ENCODE results near the gene MLN. TPM values are rescaled to one million over a fixed set of nuclear protein-coding genes. Genes with fewer than 3 reads are reported as not detected.

MLN gene
- total RNA-seq, 4 donors from 2014 or later = not detected

DNA sequence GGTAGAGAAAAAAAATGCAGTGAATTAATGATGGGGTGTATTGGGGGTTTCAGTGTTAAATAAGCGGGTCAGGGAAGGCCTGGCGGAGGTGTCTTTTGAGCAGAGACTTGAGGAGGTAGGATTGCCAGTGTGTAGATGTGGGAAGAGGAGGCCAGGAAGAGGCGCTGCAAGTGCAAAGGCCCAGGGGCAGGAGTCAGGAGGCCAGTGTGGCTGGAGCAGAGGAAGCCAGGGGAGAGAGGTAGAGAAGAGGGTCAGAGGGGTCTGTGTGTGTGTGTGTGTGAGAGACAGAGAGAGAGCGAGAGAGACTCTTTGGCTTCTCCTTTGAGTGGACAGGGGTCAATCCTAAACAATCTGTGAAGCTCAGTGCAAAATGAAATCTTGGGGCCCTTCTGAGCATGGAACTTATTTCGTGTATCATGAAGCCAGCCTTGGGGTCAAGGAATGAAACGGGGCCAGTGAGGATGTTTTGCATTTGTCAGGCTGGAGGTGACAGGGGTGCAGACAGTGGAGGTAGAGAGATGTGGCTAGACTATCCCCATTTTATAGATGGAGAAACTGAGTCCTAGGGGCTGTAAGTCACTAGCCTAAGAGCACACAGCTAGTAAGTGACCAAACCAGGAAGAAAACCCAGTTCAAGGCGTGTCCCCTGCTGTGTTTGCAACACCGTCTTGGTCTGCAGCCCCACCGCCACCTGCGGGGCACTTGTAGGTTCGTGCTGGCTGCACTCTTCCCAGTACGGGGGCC lies 47.4 kb downstream of the MLN start:
- DNase-seq = no peak
- peaks cover 0 to 14% (median 2%) of the 10 kb centered on the region in 4 donors for H3K4me1 ChIP-seq
- no peaks in the 10 kb centered on the region for H3K9me3 ChIP-seq
- no peak overlapping the region for H3K27ac ChIP-seq
- no peaks in the 10 kb centered on the region for H3K27me3 ChIP-seq
- no peaks in the 10 kb centered on the region for H3K36me3 ChIP-seq
- TF ChIP-seq POLR2A (IDR thresholded peaks at IDR 0.05) = no peak
- TF ChIP-seq CTCF (IDR thresholded peaks at IDR 0.05) = no peak
- no peak overlapping the region for H3K4me3 ChIP-seq

DNA sequence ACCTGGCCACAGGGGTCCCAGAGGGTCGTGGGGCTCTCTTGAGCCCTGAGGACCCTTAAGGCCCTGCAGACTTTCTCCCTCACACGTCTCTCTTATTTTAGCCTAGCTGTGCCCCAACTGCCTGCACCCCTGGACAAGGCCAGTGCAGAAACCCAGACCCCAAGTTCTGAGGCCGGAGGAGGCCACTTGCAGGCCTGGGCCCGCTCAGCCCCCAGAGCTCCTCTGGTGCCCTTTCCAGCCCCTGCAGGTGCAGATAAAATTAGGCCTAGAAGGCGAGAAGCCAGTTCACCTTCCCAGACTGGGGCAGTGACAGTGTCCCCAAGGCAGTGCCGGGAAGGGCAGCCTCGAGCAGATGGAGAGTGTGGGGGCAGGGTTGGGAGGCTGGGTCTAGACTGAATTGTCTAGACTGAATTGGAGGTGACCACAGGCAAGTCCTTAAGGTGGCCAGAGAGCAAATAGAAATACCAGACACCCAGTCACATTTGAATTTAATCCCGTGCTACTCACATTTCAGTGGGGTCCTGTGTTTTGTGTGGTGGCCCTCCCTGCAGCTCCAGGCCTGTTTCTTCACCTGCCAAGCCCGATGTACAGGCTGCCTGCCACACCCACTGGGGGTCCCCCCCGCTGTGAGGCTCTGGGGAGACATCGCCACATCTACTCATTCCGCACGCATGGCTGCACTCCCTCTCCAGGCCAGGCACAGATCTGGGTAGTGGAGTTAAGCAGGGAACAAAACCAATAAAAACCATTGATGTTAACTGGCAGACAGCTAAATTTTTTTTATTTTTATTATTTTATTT lies 48.5 kb downstream of the MLN start:
- Histone ChIP-seq H3K36me3 (no peaks in the 10 kb centered on the region), H3K27ac (no peak overlapping the region), H3K4me3 (no peak overlapping the region), H3K9me3 (no peaks in the 10 kb centered on the region), H3K4me1 (peaks cover 0 to 10% (median 2%) of the 10 kb centered on the region in 4 donors), H3K27me3 (no peaks in the 10 kb centered on the region)
- DNase-seq = no peak
- TF ChIP-seq POLR2A (IDR thresholded peaks at IDR 0.05) (no peak), CTCF (IDR thresholded peaks at IDR 0.05) (no peak)

- no peak overlapping the region for H3K4me3 ChIP-seq
- H3K27ac ChIP-seq = no peak overlapping the region
- no peaks in the 10 kb centered on the region for H3K36me3 ChIP-seq
- DNase-seq = no peak
- H3K9me3 ChIP-seq = no peaks in the 10 kb centered on the region
- TF ChIP-seq POLR2A (IDR thresholded peaks at IDR 0.05) (no peak), CTCF (IDR thresholded peaks at IDR 0.05) (no peak)
- peaks cover 0 to 10% (median 2%) of the 10 kb centered on the region in 4 donors for H3K4me1 ChIP-seq
- H3K27me3 ChIP-seq = no peaks in the 10 kb centered on the region
Measured at GRCh38 chr6:33754222-33754621, 49.6 kb downstream of the MLN start.

- no peak for TF ChIP-seq POLR2A (IDR thresholded peaks at IDR 0.05)
- no peak for TF ChIP-seq CTCF (IDR thresholded peaks at IDR 0.05)
- no peaks in the 10 kb centered on the region for H3K27me3 ChIP-seq
- H3K36me3 ChIP-seq = no peaks in the 10 kb centered on the region
- H3K9me3 ChIP-seq = no peaks in the 10 kb centered on the region
- peaks cover 0 to 10% (median 2%) of the 10 kb centered on the region in 4 donors for H3K4me1 ChIP-seq
- no peak overlapping the region for H3K4me3 ChIP-seq
- H3K27ac ChIP-seq = no peak overlapping the region
- no peak for DNase-seq
Measured at GRCh38 chr6:33752646-33753015, 51.2 kb downstream of the MLN start.

- H3K9me3 ChIP-seq = no peaks in the 10 kb centered on the region
- peaks cover 0 to 10% (median 2%) of the 10 kb centered on the region in 4 donors for H3K4me1 ChIP-seq
- no peaks in the 10 kb centered on the region for H3K27me3 ChIP-seq
- H3K27ac ChIP-seq = peak overlapping the region in 2 of 4 donors; percentile 45 to 52
- TF ChIP-seq CTCF (IDR thresholded peaks at IDR 0.05) (peak in 1 of 6 experiments; percentile 9), POLR2A (IDR thresholded peaks at IDR 0.05) (no peak)
- no peak overlapping the region for H3K4me3 ChIP-seq
- H3K36me3 ChIP-seq = no peaks in the 10 kb centered on the region
- peak in 1 of 3 donors; percentile 62 for DNase-seq
Measured at GRCh38 chr6:33751771-33752645, 51.8 kb downstream of the MLN start.

Data from Peyer's patch (tissue), 4 donors.